ENCODE results near the gene NT5DC1.
A peak's percentile ranks its signal among the peaks of the same experiment; 100 is the strongest.
"Not testable (repeated sequence)": the region's sequence is repeated elsewhere in the genome, so short reads cannot be mapped to it uniquely, and the experiment has no call there.

The NT5DC1 gene

DNA sequence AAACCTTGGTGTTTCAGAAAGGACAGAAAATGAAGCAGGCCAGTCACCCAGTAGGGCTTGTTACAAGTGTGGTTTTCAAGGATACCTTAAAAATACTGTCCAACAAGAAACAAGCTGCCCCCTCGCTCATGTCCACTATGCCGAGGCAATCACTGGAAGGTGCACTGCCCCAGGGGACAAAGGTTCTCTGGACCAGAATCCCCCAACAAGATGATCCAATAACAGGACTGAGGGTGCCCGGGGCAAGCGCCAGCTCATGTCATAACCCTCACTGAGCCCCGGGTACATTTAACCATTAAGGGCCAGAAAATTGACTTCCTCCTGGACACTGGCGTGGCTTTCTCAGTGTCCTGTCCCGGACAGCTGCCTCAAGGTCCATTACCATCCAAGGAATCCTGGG is 6.6 kb upstream of the NT5DC1 start:
- no peak for DNase-seq

DNA sequence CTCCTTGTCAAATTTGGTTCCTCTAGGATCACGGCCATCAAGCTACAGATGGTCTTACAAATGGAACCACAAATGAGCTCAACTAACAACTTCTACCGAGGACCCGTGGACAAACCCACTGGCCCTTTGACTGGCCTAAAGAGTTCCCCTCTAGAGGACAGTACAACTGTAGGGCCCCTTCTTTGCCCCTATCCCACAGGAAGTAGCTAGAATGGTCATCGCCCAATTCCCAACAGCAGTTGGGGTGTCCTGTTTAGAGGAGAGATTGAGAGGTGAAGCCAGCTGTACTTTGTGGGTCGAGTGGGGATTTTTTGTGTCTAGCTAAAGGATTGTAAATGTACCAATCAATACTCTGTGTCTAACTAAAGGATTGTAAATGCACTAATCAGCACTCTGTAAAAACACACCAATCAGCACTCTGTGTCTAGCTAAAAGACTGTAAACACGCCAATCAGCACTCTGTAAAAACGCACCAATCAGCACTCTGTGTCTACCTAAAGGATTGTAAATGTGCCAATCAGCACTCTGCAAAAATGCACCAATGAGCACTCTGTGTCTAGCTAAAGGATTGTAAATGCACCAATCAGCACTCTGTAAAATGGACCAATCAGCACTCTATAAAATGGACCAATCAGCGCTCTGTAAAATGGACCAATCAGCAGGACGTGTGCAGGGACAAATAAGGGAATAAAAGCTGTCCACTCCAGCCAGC is 4.4 kb upstream of the NT5DC1 start:
- DNase-seq: not testable (repeated sequence)

DNA sequence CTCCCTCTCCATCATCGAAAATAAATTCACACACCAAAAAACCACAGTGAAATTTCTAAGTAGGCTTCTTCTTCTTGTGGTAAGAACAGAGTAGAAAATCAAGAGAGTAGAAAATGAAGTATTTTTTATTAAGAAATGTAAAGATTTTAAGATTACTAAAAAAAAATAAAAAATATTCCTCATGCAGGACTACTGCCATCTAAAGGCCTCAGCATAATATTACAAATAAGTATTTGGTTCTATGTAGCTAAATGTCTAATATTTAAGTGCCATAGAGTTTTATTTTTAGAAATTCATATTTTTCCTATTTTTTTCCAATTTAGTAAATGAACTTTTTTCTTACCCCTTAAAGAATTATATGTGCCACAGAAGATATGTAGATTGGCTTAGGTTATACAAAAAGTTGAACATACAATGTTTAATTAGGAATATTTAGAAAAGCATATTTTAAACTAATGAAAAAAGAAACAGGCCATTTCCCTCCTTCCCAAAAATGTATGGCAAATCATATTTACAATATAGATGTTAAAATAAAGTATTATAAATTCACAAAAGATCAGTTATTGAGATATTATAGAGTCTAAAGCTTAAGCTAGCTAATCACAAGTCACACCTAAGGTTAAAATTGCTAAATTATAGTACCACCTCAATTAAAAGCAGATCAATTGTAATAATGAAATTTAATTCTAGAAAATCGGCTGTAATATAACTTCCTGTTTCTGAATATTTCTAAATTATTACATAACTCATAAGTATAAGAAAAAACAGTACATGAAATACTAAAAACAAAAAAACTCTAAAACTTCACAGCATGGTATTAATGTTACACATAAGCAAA is 3.5 kb upstream of the NT5DC1 start:
- no peak for DNase-seq

DNA sequence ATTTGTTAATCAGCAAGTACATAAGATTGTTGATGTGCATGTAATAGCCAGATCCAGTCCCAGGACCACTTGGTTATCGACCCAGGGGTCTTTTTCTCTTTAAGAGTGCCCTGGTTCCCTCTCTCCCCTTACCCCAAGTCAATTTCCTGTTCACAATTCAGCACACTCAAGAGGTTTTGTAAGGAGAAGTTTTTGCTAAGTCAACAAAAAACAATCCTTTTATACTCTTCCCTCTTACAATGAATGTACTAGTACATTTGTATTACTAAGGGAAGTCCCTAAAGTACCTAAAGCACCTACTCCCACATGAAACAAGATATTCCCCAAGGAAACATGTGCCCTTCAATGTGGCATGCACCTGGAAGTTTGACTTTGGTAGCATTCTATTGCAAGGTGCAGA is 1.6 kb upstream of the NT5DC1 start:
- DNase-seq: no peak

DNA sequence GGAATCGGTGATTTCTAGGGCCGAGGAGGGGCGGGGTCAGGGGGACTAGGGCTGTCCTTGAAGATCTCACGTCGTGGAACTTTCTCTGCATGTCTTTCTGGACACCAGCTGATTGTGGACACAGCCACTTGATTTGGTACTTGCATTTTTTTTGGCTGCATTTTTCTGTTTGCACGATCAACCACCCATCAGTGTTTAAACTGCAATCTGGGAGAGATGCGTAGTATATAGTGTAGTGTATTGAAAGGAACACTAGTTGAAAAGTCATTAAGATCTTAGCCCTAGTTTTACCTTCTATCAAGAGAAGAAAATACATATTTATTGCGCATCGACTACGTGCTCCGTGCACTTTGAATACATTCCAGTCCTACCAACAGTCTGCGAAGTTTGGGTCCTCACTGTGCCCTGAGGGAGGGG is 657 bp downstream of the NT5DC1 start:
- peak; percentile 83 for DNase-seq

DNA sequence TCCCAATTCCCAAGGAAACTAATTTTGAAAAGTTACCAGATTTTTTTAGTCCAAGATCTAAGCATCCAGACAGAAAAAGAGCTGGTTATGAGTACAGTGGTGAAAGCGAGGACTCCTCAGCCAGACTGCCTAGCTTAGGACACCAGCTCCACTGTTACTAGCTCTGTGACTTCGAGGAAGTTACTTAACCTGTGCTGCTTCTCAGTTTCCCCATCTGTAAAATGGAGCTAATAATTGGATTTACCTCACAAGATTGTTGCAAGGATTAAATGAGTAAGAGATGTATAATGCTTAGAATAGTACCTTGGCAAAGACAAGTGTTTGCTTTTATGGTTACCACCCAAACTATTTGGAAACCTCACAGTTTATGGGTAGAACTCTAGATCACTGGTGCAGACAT is 1.1 kb downstream of the NT5DC1 start:
- DNase-seq: no peak

DNA sequence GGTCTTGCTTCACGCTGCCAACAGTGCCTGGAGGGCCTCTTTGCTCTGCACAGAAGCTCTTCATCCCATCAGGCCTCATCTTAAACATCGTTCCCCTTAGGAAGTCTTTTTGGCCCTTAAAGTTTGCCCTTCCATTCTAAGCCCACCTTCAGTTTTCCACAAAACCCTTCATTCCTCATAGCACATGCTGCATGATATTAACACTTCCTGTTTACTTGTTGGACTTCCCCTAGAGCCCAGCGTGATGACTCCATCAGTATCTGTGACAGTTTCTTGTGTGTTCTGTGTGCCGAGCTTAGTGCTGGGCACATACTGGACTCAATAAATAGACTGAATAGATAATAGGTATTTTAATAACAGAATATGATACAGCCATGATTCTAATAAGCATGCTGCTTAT is 2.2 kb downstream of the NT5DC1 start:
- no peak for DNase-seq

DNA sequence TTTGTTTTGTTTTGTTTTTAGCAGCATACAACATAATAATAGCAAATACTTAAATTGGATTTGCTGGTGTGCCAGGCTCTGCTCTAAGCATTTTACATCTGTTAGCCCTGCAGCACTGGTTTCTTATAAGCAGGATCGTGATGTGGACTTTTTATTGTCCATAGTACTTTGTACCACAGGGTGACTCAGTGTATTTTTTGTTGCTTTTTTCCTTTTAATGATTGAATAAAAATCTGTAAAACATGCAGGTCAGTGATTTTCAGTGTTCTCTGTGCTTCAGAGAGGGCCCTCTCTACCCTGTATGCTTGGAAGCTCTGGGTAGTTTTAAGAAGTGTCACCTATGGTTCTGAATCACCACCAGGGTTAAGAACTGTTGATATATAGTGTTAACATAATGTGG is 4.0 kb downstream of the NT5DC1 start:
- DNase-seq: no peak

DNA sequence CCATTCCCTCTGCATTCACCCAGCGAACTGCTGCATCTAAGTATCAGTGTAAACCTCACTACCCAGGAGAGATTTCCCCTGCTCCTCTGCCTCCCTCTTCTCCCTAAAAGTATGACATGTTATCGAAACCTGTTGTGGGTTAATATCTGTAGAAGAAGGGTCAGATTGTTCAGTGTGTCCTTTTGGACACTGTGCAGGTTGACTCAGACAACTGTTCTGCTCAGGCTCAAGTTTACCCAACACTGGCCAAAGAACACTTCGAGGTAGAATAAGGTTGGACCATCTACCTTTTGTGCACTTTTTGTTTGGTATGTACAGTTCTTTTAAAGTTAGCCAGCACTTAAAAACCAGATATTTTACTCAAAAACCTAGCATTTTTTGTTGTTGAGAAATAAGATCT is 4.6 kb downstream of the NT5DC1 start:
- DNase-seq: no peak

DNA sequence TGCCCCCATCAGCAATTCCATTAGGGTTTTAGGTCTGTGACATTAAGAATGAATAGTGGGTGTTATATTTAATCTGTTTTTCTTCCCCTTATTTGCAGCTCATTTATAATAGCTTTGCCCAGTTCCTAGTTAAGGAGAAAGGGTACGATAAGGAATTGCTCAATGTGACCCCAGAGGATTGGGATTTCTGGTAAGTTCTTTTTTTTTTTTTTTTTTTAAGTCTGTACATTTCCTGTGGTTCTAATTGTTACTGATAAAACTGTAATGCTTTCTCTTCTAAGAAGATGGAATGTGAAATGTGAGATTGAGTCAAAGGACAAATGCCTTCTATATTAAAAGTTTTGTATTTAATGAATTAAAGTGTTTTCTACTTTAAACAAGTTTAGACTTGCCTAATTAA is 5.5 kb downstream of the NT5DC1 start:
- DNase-seq: no peak

DNA sequence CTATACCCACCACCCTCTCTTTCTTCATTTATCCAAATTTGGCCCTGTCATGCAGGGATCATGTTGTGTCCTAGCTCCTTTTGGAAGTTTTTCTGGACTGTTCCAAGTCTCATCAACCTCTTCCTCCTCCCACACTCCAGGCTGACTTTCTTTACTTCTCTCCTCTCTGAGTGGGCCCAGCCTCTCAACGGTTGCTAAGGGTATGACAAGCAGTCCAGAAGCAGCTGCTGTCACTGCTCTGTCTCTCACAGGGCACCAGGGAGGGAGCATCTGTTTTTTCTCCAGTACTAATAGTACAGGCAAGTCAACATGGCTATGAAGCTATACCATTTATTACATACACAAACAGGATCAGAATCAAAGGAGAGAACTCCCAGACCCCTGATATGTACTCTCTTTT is 8.2 kb downstream of the NT5DC1 start:
- DNase-seq: no peak

DNA sequence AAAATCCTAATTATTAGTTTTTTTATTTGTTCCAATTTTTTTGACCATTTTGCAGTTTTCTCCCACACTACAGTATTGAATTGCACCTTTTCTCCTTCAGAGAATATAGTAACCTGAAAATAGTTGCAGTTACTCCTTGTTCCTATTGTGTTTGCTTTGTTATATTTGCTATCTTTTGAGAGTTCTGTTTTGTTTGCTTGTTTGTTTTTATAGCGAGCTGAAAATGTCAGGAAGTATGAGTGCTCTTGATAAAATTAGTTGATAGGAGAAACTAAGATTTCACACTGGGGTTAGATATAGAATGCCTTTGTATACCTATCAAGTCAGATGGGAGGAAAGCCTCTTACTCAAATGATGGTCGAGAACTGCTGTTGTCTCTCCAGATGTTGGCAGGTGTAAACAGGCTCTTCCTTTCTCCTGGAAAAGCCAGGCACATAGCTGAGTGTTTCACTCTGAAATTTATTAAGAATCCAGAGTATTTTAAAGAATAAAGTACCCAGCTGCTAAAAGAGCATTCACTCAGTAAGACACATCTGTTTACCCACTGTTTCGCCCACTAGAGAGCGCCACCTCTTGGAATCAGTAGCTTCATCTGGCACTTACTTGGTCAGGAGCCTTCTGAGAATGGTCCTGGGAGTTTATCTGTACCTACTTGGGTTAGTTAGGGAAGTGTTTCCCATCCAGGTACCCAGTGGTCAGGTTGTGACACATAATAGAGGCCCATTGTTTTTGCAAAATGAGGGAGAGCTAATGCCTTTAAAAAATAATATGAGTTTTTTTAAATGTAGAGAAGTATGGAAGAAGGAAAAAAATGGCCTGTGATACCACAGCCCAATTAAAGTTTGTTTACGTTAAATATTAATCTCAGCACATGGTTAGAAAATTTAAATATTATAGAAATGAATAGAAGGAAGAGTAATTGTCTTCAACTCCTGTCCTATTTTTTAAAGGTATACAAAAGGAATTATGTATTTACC is 11.2 kb downstream of the NT5DC1 start:
- DNase-seq: peak; percentile 58

DNA sequence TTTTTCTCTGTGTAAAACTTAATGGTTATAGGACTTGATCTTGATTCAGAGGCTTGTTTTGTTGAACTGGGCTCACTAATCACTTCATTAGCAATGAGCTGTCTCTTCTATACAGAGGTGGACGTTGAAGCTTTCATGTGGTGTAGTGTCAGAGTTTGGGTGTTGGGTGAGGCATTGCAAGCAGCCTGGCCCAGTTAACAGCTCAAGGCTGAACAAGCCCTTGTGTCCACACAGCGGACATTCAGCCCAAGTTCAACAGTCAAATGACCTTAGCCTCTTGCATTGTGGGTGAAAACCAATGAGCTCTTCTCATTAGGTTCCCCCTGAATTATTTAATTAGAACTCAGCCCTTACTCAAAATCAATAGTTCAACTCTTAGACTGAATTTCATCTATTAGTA is 12.7 kb downstream of the NT5DC1 start:
- DNase-seq: no peak

DNA sequence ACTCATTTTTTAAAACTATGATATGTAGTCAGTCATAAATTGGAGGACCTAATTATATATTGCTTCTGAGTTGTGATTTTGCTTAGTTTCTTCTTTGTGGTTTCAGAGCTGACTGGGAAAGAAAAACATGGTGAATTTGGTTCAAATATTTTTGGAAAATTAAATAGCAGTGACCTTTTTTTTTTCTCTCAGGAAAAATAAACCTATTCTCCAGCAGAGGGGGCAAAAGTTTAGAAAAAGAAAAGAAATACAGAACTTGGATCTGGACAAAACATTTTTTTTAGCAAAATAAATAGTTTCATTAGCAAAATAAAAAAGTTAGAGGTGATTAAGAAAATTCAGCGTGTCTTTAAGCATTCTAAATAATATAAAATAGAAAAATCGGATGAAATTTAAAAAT is 15.1 kb downstream of the NT5DC1 start:
- no peak for DNase-seq

DNA sequence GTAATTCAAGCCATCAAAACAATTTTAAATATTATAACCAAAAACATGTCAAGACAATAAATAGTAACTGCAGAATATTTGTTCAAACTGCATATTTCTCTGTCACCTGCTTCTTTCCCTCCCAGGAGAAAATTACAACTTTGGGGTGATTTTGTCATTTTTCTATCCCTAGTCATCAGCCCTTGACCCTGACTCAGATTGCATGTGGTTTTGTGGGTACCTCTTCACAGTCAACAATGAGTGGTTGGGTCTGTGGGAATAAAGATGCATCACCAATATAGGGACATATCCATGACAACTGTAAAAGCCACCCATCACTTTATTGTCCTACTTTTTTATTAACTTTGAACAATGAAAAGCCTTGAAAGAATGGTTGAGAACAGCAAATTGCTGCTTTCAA is 18.0 kb downstream of the NT5DC1 start:
- no peak for DNase-seq

DNA sequence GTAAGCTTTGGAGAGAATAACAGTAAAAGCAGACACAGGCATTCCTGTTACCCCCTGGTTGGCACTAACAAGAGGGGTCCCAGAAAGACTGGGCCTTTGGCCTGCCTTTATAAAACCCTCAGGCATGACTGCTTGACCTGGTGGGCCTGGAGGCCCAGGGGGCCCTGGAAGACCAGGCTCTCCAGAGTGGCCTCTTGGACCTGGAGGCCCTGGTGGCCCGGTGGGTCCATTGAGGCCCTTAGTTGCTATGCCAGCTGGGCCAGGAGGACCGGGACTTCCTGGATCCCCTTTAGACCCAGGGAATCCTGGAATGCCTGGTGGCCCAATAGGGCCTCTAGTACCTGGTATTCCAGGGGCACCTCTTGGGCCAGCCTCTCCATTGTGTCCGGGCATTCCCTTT is 19.8 kb downstream of the NT5DC1 start:
- no peak for DNase-seq

DNA sequence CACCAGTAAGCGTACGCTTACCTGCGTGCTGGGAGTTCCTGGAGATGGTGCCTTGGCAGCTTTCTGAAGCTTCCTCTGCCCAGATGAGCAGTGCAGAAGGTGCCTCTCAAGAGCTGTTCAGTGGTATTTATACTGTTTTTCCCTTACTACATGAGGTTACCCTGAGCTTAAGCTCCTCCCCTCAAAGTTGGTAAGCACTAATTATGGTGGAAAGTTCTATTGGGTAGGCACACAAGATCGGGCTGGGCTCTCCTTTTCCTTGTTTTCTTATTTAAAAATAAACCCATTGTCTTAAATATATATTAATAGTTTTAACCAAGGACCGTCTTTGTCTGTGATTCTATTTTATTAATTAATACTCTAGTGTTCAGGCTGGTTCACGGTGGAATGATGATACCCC is 25.4 kb downstream of the NT5DC1 start, which contains the start of gene COL10A1:
Gene COL10A1, minus strand, starts transcription at position 101 of the 400 bp plus-strand sequence. CDS start 640 bp downstream, outside the sequence.
- DNase-seq: no peak

DNA sequence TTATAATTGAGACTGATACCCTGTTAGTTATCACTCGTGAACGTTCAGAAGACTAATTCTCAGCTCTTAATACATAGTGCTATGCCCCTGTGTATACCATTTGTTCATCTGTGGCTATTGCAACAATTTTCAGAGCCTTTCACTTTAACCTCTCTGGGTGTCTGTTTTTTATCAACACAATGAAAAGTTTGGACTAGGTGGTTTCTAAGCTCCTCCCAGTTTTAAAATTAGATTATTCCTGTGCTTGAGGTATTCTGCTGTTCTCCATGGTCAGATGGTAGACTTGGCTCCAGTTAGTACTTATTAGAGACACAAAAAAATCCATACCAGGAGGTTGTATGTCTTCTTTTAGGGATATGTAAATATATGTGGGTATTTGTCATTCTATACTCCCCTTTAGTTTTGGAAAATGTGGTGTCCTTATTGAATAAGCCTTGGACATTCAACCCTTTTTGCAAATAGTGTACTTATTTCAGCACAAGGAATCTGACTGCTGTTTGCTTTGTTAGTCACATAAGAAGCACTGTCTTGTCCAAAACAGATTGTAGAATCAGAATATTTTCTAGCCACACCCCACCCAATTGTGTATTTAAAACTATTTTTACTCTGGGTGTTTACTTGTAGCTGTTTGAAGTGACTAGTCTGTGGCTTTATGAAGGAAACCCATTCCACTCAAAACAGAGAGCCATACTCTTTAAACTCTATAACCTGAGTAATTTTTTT is 27.3 kb downstream of the NT5DC1 start:
- DNase-seq: no peak

DNA sequence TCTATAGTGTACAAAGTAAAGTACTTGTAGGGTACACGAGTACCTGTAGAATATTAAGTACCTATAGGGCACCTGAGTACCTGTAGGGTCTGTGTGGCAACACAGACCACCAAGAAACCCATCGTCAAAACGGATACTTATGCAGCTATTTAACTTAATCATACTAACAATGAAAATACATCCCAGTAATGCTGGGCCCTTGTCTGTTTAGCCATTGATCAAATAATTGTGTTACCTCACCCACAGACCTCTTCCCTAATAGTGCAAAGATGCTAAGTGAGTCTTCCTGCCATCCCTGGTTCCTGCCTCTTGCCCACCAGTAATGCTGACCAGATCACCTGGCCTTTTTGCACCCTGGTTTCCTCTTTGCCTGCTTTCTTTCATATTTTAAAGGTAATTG is 32.8 kb downstream of the NT5DC1 start:
- DNase-seq: no peak

DNA sequence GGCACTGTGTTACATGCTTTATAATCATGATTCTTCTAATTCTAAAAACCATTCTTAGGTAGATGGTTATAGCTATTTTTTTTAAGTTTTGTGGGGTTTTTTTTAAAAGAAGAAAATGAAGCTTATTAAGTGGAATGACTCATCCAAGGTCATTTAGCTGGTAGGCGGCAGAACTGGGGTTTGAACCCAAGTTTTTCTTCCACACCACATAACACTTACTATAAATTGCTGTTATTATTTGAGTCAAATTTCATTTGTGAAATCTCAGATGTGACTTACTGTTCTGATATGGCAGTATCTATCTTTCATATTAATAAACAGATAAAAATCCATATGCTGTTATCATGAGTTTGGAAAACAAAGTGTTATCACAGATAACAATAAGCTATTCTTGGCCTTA is 35.7 kb downstream of the NT5DC1 start:
- no peak for DNase-seq

DNA sequence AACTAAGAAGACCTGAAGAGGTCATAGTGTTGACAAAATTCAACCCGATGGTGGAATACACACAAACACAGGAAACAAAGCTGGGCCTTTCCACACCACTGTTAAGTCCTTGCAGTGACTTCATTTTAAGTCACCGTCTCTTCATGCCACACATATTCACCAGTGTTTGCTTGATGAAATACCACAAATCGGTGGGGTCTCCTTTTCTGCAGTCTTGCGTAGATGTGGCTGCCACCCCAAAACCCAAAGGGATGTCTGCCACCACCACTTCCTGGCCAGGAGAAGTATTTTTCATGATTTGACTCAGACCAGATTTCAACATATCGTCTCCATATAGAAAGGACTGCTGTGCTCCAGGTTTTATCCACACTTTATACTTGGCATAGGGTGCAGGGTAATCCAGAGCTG is 36.3 kb downstream of the NT5DC1 start:
- DNase-seq: peak; percentile 42

DNA sequence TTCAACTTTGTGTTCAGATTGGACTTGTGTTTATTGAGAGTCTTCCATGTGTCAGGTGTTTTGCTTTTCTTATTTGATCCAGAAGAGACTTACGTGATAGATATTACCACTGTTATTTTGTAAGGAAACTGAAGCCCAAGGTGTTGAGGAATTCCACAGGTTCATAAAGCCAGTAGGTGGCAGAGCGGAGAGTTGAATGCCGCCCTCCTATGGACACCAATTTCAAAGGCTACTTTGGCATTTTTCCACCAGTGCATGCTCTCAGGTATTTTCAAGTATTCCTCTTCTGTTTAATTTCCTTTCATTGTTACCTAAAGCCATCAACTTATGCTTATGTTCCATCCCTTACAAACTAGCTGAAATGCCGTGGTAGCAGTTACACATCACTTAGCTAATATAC is 39.3 kb downstream of the NT5DC1 start:
- no peak for DNase-seq

DNA sequence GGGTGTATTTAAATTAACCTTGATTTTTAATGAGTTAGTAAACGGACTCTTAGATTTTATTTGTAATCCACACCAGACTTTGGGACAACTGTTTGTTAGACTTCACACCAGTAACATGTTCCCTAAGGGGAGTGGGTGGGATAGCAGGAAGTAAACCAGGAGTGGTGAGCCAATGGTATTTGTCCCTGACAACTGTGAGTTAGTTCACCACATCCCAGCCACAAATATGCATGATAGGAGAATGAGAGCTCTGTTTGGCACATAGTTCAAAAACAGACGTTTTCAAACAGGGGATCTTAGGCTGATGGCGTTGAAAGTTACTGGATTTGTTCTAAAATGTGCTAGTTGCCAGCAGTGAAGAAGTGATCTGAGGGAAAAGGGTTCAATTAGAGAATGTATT is 44.0 kb downstream of the NT5DC1 start:
- no peak for DNase-seq
